ENCODE measurements around the gene BCAS3.
"Not testable (repeated sequence)": the region's sequence is repeated elsewhere in the genome, so short reads cannot be mapped to it uniquely, and the experiment has no call there.

Gene BCAS3

DNA sequence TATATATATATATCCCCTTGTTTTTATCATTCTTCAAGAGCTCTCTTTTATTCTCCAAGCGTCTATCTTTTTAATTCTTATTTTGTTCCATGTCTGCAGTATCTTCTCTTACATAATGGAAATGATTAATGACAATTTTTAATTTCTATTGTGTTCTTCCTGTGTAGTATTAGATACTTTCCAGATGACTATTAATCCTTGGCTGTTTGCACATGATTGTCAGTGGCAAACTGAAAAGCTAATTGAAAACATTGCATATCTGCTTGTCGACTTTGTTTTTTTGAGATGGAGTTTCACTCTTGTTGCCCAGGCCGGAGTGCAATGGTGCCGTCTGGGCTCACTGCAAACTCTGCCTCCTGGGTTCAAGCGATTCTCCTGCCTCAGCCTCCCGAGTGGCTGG lies 124.7 kb downstream of the BCAS3 start:
- no peak for DNase-seq

DNA sequence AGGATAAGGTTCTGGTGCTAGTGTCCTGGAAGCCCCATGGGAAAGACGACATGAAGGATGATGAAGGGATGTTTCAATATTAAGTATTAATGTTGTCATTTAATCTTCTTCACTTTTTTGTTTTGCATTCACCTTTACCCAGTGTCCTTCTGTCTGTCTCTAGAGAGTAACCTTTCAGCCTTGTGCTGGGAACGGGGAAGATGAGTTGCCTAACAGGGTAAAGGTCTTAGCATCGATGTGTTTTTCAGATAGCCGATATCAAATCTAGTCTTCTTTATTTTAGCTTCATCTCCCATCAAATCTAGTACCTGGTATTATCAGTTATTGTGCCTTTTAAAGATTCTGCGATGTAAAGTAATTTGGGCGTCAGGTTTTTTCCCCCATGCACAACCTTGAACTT lies 125.4 kb downstream of the BCAS3 start:
- DNase-seq = no peak

DNA sequence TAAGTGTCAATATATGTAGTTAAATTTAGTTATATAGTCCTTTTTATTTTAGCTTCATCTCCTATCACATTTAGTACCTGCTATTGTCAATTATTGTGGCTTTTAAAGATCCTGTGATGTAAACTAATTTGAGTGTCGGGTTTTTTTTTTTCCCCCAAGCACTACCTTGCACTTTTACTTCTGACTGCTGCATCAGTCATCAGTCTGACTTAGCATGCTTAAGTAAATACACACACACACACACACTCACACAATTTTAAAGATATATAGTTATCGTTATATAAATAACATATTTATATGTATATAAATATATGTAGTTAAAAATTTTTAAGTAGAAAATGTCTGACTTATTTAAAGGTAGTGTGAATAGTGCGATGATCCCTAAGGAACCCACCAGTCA lies 127.2 kb downstream of the BCAS3 start:
- DNase-seq = no peak

GRCh38 chr17:60809421-60809820 lies 131.8 kb downstream of the BCAS3 start:
- no peak for DNase-seq

DNA sequence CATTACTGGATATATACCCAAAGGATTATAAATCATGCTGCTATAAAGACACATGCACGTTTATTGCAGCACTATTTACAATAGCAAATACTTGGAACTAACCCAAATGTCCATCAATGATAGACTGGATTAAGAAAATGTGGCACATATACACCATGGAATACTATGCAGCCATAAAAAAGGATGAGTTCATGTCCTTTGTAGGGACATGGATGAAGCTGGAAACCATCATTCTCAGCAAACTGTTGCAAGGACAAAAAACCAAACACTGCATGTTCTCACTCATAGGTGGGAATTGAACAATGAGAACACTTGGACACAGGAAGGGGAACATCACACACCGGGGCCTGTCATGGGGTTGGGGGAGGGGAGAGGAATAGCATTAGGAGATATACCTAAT lies 137.3 kb downstream of the BCAS3 start:
- DNase-seq = not testable (repeated sequence)

- no peak for DNase-seq
Measured at GRCh38 chr17:60817192-60817591, 139.5 kb downstream of the BCAS3 start.

DNA sequence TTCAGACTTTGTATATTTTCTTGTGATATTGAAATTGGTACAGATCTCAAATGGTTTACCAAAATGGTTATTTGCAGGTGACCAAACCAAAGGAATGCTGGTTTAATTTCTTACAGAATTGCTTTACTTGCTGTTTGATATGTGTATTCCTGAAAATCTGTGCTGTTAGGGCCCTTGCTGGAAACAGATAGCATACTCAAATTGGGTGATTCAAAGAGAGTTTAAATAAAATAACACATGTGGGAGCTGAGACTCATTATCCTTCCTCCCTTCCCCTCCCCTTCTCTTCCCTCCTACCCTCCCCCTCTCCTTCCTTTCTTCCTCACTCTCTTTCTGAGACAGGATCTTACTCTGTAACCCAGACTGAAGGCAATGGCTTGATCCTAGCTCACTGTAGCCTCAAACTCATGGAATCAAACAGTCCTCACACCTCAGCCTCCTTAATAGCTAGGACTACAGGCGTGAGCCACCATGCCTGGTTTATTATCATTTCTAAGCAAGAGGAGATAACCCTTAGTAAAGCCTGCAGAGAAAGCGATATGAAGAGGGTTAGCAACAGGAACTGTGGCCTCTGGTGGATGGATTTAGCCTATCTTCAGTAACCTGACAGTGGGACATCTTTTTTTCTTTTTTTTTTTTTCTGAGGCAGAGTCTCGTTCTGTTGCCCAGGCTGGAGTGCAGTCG lies 141.9 kb downstream of the BCAS3 start:
- DNase-seq = no peak

GRCh38 chr17:60823515-60823914 lies 145.9 kb downstream of the BCAS3 start:
- no peak for DNase-seq

DNA sequence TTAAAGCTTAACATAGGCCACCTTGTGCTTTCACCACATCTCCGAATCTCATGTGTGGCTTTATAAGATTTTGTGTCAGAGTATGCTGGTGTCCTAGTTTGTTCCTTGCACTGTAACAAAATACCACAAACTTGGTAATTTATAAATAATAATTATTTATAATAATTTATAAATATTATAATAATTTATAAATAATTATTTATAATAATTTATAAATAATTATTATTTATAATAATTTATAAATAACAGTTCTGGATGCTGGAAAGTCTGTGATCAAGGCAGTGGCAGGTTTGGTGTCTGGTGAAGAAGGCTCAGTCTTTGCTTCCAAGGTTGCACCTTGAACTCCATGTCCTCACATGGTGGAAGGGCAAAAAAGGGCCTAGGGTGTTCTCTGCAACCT lies 147.7 kb downstream of the BCAS3 start:
- DNase-seq = no peak

- DNase-seq = no peak
Measured at GRCh38 chr17:60827943-60828342, 150.3 kb downstream of the BCAS3 start.

- no peak for DNase-seq
Measured at GRCh38 chr17:60832151-60832585, 154.5 kb downstream of the BCAS3 start.

- DNase-seq = no peak
Measured at GRCh38 chr17:60832631-60833030, 155.0 kb downstream of the BCAS3 start.

GRCh38 chr17:60840456-60840855 lies 162.8 kb downstream of the BCAS3 start:
- no peak for DNase-seq

DNA sequence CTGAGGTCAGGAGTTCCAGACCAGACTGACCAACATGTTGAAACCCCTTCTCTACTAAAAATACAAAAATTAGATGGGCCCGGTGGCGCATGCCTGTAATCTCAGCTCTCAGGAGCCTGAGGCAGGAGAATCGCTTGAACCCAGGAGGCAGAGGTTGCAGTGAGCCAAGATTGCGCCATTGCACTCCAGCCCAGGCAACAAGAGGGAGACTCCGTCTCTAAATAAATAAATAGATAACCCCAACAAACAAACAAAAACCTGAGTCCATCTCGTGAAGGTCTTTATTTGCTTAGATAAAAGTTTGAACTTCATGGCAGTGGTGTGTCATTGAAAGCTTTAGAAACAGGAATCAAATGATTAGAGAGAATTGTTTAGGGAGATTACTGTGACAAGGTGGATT lies 167.4 kb downstream of the BCAS3 start:
- no peak for DNase-seq

DNA sequence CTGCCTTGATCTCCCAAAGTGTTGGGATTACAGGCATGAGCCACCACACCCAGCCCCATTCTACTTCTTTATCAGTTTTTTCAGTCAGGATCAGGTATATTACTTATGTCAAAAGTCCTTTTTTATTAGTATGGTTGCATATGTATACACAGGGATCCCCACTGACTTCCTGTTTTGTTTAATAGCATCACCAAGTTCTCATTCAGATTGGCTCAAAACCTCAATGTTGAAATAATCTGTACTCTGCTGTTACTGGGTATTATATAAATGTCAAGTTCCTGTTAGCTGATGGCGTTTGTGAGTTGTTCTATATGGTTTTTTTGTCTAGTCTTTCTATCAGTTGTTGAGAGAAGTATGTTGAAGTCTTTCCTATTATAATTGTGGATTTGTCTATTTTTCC lies 168.5 kb downstream of the BCAS3 start:
- DNase-seq = no peak

- no peak for DNase-seq
Measured at GRCh38 chr17:60851181-60851580, 173.5 kb downstream of the BCAS3 start.

DNA sequence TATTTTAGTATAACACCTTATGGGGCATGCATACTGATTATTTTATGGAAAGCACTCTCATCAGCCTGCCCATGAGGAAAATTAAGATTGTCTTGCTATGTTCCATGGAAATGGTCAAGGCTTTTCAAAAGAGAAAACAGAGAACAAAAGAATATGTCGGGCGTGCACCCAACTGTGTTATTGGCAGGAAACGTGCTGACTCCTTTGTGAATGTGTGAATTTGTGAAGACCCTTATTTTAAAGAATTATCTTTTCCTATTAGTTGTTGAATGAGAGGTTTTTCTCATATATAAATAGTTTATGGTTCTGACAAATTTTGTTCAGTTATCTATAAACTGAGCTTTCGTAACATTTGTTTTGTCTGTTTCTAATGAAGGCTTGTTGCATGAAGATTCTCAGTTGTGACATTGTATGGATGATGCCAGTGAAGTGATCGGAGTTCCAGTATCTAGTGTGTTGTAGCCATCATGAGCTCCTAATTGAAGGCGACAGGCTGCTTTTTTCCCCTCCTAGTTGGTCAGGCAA lies 180.0 kb downstream of the BCAS3 start:
- no peak for DNase-seq

- DNase-seq = no peak
Measured at GRCh38 chr17:60862482-60862881, 184.8 kb downstream of the BCAS3 start.

- DNase-seq = no peak
Measured at GRCh38 chr17:60863892-60864707, 186.4 kb downstream of the BCAS3 start.

DNA sequence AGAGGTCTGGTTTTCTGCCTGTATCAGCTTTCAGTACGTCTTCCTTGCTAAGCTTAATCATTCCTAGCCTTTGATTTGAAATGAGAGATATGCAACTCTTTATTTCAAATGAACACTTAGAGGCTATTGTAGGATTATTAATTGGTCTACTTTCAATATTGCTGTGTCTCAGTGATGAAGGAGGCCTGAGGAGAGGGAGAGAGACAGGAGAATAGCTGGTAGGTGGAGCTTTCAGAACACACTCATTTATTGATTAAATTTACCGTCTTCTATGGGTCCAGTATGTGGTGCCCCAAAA lies 187.0 kb downstream of the BCAS3 start:
- no peak for DNase-seq

DNA sequence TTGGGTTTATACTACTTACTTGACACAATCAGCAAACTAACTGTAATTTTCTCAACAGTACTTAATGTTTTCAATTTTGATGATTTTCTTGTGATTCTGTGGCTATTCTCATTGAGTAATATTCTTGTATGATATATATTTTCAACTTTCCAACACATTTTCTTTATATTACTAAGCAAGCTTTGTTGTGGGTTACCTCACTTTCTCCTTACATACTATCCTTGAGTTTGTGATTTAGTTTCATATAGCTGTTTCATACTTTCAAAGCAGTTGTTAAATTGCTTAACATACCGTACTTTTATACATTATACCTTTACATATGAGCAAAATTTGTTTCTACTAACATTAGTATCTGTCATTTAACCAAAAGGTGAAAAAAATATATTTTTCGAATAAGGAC lies 197.1 kb downstream of the BCAS3 start:
- DNase-seq = no peak

DNA sequence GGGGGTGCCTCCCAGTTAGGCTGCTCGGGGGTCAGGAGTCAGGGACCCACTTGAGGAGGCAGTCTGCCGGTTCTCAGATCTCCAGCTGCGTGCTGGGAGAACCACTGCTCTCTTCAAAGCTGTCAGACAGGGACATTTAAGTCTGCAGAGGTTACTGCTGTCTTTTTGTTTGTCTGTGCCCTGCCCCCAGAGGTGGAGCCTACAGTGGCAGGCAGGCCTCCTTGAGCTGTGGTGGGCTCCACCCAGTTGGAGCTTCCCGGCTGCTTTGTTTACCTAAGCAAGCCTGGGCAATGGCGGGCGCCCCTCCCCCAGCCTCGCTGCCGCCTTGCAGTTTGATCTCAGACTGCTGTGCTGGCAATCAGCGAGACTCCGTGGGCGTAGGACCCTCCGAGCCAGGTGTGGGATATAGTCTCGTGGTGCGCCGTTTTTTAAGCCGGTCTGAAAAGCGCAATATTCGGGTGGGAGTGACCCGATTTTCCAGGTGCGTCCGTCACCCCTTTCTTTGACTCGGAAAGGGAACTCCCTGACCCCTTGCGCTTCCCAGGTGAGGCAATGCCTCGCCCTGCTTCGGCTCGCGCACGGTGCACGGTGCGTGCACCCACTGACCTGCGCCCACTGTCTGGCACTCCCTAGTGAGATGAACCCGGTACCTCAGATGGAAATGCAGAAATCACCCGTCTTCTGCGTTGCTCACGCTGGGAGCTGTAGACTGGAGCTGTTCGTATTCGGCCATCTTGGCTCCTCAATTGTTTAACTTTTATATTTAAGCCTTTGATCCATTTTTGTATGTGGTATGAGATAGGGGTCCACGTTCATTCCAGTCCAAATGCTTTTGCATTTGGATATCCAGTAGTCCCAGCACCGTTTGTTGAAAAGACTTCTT lies 209.3 kb downstream of the BCAS3 start:
- DNase-seq = not testable (repeated sequence)

GRCh38 chr17:60887614-60888028 lies 210.0 kb downstream of the BCAS3 start:
- DNase-seq = no peak
